Hepatocyte (in vitro differentiated cells): ENCODE data around the gene NOTUM. TPM values are rescaled to one million over a fixed set of nuclear protein-coding genes. Genes with fewer than 3 reads are reported as not detected.

Experiments
- DNase-seq: peaks from one replicate; pipeline ENCODE4 v3.0.0-alpha.2; 2016; ENCODE audit warnings: low spot score
- H2AFZ ChIP-seq: fragments of 200-600 bp; sonication (generic); 2 replicates; pipeline ENCODE4 v1.6.0; 2016; ENCODE audit warnings: antibody characterized with exemption, mild to moderate bottlenecking
- H3K27ac ChIP-seq: fragments of 200-600 bp; sonication (generic); 2 replicates; pipeline ENCODE4 v1.5.1; 2016; ENCODE audit warnings: mild to moderate bottlenecking
- H3K27me3 ChIP-seq: fragments of 200-600 bp; sonication (generic); 2 replicates; pipeline ENCODE4 v1.6.1; 2016
- H3K36me3 ChIP-seq: fragments of 200-600 bp; sonication (generic); replicated peaks from 2 replicates; pipeline ENCODE4 v1.5.1; 2016; ENCODE audit warnings: low read depth; ENCODE audit not compliant: insufficient read depth
- H3K4me1 ChIP-seq: fragments of 200-600 bp; sonication (generic); 2 replicates; pipeline ENCODE4 v1.5.1; 2016; ENCODE audit warnings: mild to moderate bottlenecking, moderate library complexity; ENCODE audit not compliant: insufficient read depth
- H3K4me2 ChIP-seq: fragments of 200-600 bp; sonication (generic); 2 replicates; pipeline ENCODE4 v1.6.0; 2016
- H3K4me3 ChIP-seq: fragments of 200-600 bp; sonication (generic); 2 replicates; pipeline ENCODE4 v1.5.1; 2016; ENCODE audit warnings: mild to moderate bottlenecking
- H3K79me2 ChIP-seq: fragments of 200-600 bp; sonication (generic); 2 replicates; pipeline ENCODE4 v1.6.0; 2017; ENCODE audit warnings: mild to moderate bottlenecking
- H3K9me2 ChIP-seq: fragments of 200-600 bp; sonication (generic); replicated peaks from 2 replicates; pipeline ENCODE4 v1.6.0; 2017; ENCODE audit warnings: mild to moderate bottlenecking; ENCODE audit not compliant: insufficient read depth
- H3K9me3 ChIP-seq: fragments of 200-600 bp; sonication (generic); 2 replicates; pipeline ENCODE4 v1.5.1; 2016; ENCODE audit warnings: low read depth, mild to moderate bottlenecking
- H4K20me1 ChIP-seq: fragments of 200-600 bp; sonication (generic); 2 replicates; pipeline ENCODE4 v1.6.0; 2016; ENCODE audit warnings: mild to moderate bottlenecking; ENCODE audit not compliant: insufficient read depth, poor library complexity, severe bottlenecking
- CTCF ChIP-seq: fragments of 200-600 bp; sonication (generic); IDR thresholded peaks from 2 replicates; pipeline ENCODE4 v1.5.1; 2016; ENCODE audit warnings: antibody characterized with exemption, mild to moderate bottlenecking; ENCODE audit not compliant: poor library complexity
- EZH2 ChIP-seq: fragments of 200-600 bp; sonication (generic); IDR thresholded peaks from 2 replicates; pipeline ENCODE4 v1.6.1; 2016; ENCODE audit warnings: antibody characterized with exemption, mild to moderate bottlenecking, borderline replicate concordance
- EZH2phosphoT487 ChIP-seq: fragments of 200-600 bp; sonication (generic); IDR thresholded peaks from one replicate; pipeline ENCODE4 v1.6.1; 2018; ENCODE audit warnings: antibody characterized with exemption, mild to moderate bottlenecking, low read depth, moderate library complexity; ENCODE audit not compliant: unreplicated experiment, severe bottlenecking
- WGBS: methylation state at CpG from one replicate; pipeline ENCODE4 v1.1.6; 2016; ENCODE audit warnings: low lambda C conversion rate; ENCODE audit errors: missing lambda C conversion rate; 5-methylcytosine and 5-hydroxymethylcytosine counted together
- polyA plus RNA-seq: library from polyadenylated mRNA; unstranded; fragments of >200 nt; fragmentation: Nextera tagmentation; extraction: Ambion mirVana; gene quantifications from 2 replicates; pipeline ENCODE4 v1.2.1, GENCODE V29; 2016
- total RNA-seq: library from RNA; depleted of rRNA; stranded (reverse); fragments of >200 nt; gene quantifications from 2 replicates; pipeline ENCODE4 v1.2.3, GENCODE V29; 2014

The NOTUM gene
- total and polyA plus RNA-seq, 2 experiments from 2014 or later = 1.0 to 4.7 TPM

GRCh38 chr17:81999587-81999975, 38.6 kb upstream of the NOTUM start:
- TF ChIP-seq CTCF (no peak), EZH2phosphoT487 (no peak)
- H3K79me2 ChIP-seq = peaks cover 7% of the 10 kb centered on the region
- DNase-seq = no peak
- no peak overlapping the region for H3K4me3 ChIP-seq
- no peak overlapping the region for H3K27ac ChIP-seq
- H3K9me2 ChIP-seq = no peaks in the 10 kb centered on the region
- no peak overlapping the region for H3K4me2 ChIP-seq
- H3K27me3 ChIP-seq = no peaks in the 10 kb centered on the region
- H2AFZ ChIP-seq = no peak overlapping the region
- peaks cover 29% of the 10 kb centered on the region for H3K4me1 ChIP-seq
- no peaks in the 10 kb centered on the region for H3K36me3 ChIP-seq
- H3K9me3 ChIP-seq = no peaks in the 10 kb centered on the region
- H4K20me1 ChIP-seq = no peaks in the 10 kb centered on the region
- WGBS = 95% methylated on average over 11 of the region's 12 CpGs

- Histone ChIP-seq H3K4me3 (no peak overlapping the region), H2AFZ (no peak overlapping the region), H3K79me2 (peaks cover 7% of the 10 kb centered on the region), H3K4me1 (peaks cover 22% of the 10 kb centered on the region), H3K36me3 (no peaks in the 10 kb centered on the region), H3K9me2 (no peaks in the 10 kb centered on the region), H3K27me3 (no peaks in the 10 kb centered on the region), H3K4me2 (no peak overlapping the region), H4K20me1 (no peaks in the 10 kb centered on the region), H3K9me3 (no peaks in the 10 kb centered on the region), H3K27ac (no peak overlapping the region)
- DNase-seq = no peak
- TF ChIP-seq CTCF = no peak
- TF ChIP-seq EZH2 = no peak
- TF ChIP-seq EZH2phosphoT487 = no peak
- WGBS = 86% methylated on average over 14 of the region's 14 CpGs
These were observed 37.9 kb upstream of the NOTUM start for GRCh38 chr17:81998691-81999438.

GRCh38 chr17:81998212-81998611, 37.2 kb upstream of the NOTUM start:
- H3K27ac ChIP-seq = peak overlapping the region; percentile 10
- DNase-seq = no peak
- no peaks in the 10 kb centered on the region for H3K36me3 ChIP-seq
- H3K4me2 ChIP-seq = no peak overlapping the region
- TF ChIP-seq EZH2 (no peak), EZH2phosphoT487 (no peak)
- peaks cover 17% of the 10 kb centered on the region for H3K4me1 ChIP-seq
- H3K27me3 ChIP-seq = no peaks in the 10 kb centered on the region
- H2AFZ ChIP-seq = no peak overlapping the region
- WGBS = 86% methylated on average over 7 of the region's 7 CpGs
- no peaks in the 10 kb centered on the region for H4K20me1 ChIP-seq
- H3K9me3 ChIP-seq = no peaks in the 10 kb centered on the region
- peaks cover 7% of the 10 kb centered on the region for H3K79me2 ChIP-seq
- no peak overlapping the region for H3K4me3 ChIP-seq
- no peaks in the 10 kb centered on the region for H3K9me2 ChIP-seq

GRCh38 chr17:81996757-81997441, 35.9 kb upstream of the NOTUM start:
- TF ChIP-seq EZH2 (no peak), EZH2phosphoT487 (no peak)
- no peak for DNase-seq
- no peak overlapping the region for H3K4me2 ChIP-seq
- peaks cover 4% of the 10 kb centered on the region for H3K79me2 ChIP-seq
- H3K9me3 ChIP-seq = no peaks in the 10 kb centered on the region
- peaks cover 22% of the 10 kb centered on the region for H3K4me1 ChIP-seq
- H3K4me3 ChIP-seq = no peak overlapping the region
- no peaks in the 10 kb centered on the region for H3K36me3 ChIP-seq
- no peaks in the 10 kb centered on the region for H4K20me1 ChIP-seq
- H3K27ac ChIP-seq = no peak overlapping the region
- WGBS = 98% methylated on average over 30 of the region's 30 CpGs
- H3K27me3 ChIP-seq = no peaks in the 10 kb centered on the region
- H2AFZ ChIP-seq = no peak overlapping the region
- no peaks in the 10 kb centered on the region for H3K9me2 ChIP-seq
